Measurements from ENCODE around the gene SERTM2. TPM values are rescaled to one million over a fixed set of nuclear protein-coding genes. Genes with fewer than 3 reads are reported as not detected.

SERTM2 gene
- total RNA-seq, result 0.43 and 1.3 TPM in 2 replicates

GRCh38 chrX:111511477-111511876 lies at the start of gene SERTM2:
TSS of gene SERTM2 (plus strand) at chrX:111511645. CDS start at chrX:111518858, 7,213 bp downstream.
- peak; percentile 55 for DNase-seq (ENCODE audit: low read depth)
- no peak for TF ChIP-seq CTCF (IDR thresholded peaks at IDR 0.05; ENCODE audit: insufficient read depth, low read depth, low read length)
- peak within 1 kb of the TSS; percentile 51 for H3K4me3 ChIP-seq (ENCODE audit: low read depth, low read length)

GRCh38 chrX:111465669-111466068 lies 45.8 kb upstream of the SERTM2 start:
- TF ChIP-seq CTCF (IDR thresholded peaks at IDR 0.05; ENCODE audit: insufficient read depth, low read depth, low read length), result no peak
- H3K4me3 ChIP-seq (ENCODE audit: low read depth, low read length), result no peak overlapping the region
- no peak for DNase-seq (ENCODE audit: low read depth)

- DNase-seq (ENCODE audit: low read depth), result peak; percentile 3
- H3K4me3 ChIP-seq (ENCODE audit: low read depth, low read length), result no peak overlapping the region
- TF ChIP-seq CTCF (IDR thresholded peaks at IDR 0.05; ENCODE audit: insufficient read depth, low read depth, low read length), result no peak
Observed at GRCh38 chrX:111467896-111468295, 43.5 kb upstream of the SERTM2 start.

- no peak overlapping the region for H3K4me3 ChIP-seq (ENCODE audit: low read depth, low read length)
- DNase-seq (ENCODE audit: low read depth), result peak; percentile 3
- TF ChIP-seq CTCF (IDR thresholded peaks at IDR 0.05; ENCODE audit: insufficient read depth, low read depth, low read length), result no peak
Observed at GRCh38 chrX:111470681-111471403, 40.6 kb upstream of the SERTM2 start.

- no peak overlapping the region for H3K4me3 ChIP-seq (ENCODE audit: low read depth, low read length)
- TF ChIP-seq CTCF (IDR thresholded peaks at IDR 0.05; ENCODE audit: insufficient read depth, low read depth, low read length), result no peak
- no peak for DNase-seq (ENCODE audit: low read depth)
Observed at GRCh38 chrX:111481896-111482295, 29.5 kb upstream of the SERTM2 start.

- TF ChIP-seq CTCF (IDR thresholded peaks at IDR 0.05; ENCODE audit: insufficient read depth, low read depth, low read length), result no peak
- DNase-seq (ENCODE audit: low read depth), result no peak
- no peak overlapping the region for H3K4me3 ChIP-seq (ENCODE audit: low read depth, low read length)
Observed at GRCh38 chrX:111483135-111483534, 28.3 kb upstream of the SERTM2 start.

GRCh38 chrX:111483881-111484280 lies 27.6 kb upstream of the SERTM2 start:
- no peak for TF ChIP-seq CTCF (IDR thresholded peaks at IDR 0.05; ENCODE audit: insufficient read depth, low read depth, low read length)
- no peak for DNase-seq (ENCODE audit: low read depth)
- no peak overlapping the region for H3K4me3 ChIP-seq (ENCODE audit: low read depth, low read length)
